ENCODE measurements around the gene PHEX. TPM values are rescaled to one million over a fixed set of nuclear protein-coding genes. Genes with fewer than 3 reads are reported as not detected.

Gene PHEX
- total RNA-seq, 2 experiments from 2014 or later: 3.0 to 3.7 TPM

- DNase-seq (no peak), ATAC-seq (no peak)
- POLR2A ChIA-PET: no interaction called here
- CTCF ChIA-PET: interaction anchor here (1.5 kb wide), 1 partner anchor 26 kb away, joined by 5 read pairs; no protein-coding TSS in a partner anchor
- Mint-ChIP-seq H3K4me1 (peaks cover 9% of the 10 kb centered on the region), H3K27me3 (no peaks in the 10 kb centered on the region), H3K4me3 (no peak overlapping the region), H3K9me3 (ENCODE audit: low read depth) (no peaks in the 10 kb centered on the region), H3K36me3 (ENCODE audit: low read depth) (no peaks in the 10 kb centered on the region), H3K27ac (no peak overlapping the region)
- intact Hi-C loops (cut with DNase I, micrococcal nuclease): no loop called here
Measured at GRCh38 chrX:22109442-22109841, 77.3 kb downstream of the PHEX start.

GRCh38 chrX:22110729-22111494 lies 78.8 kb downstream of the PHEX start:
- intact Hi-C loops (cut with DNase I, micrococcal nuclease): no loop called here
- no peak overlapping the region for H3K4me3 Mint-ChIP-seq
- DNase-seq (no peak), ATAC-seq (peak; percentile 51)
- H3K27me3 Mint-ChIP-seq: no peaks in the 10 kb centered on the region
- no peaks in the 10 kb centered on the region for H3K9me3 Mint-ChIP-seq (ENCODE audit: low read depth)
- H3K27ac Mint-ChIP-seq: no peak overlapping the region
- CTCF ChIA-PET: interaction anchor here (1.5 kb wide), 1 partner anchor 25 kb away, joined by 5 read pairs; no protein-coding TSS in a partner anchor
- peaks cover 7% of the 10 kb centered on the region for H3K4me1 Mint-ChIP-seq
- no peaks in the 10 kb centered on the region for H3K36me3 Mint-ChIP-seq (ENCODE audit: low read depth)
- POLR2A ChIA-PET: no interaction called here

- no peaks in the 10 kb centered on the region for H3K36me3 Mint-ChIP-seq (ENCODE audit: low read depth)
- DNase-seq: no peak
- intact Hi-C loops (cut with DNase I, micrococcal nuclease): no loop called here
- POLR2A ChIA-PET: no interaction called here
- H3K4me3 Mint-ChIP-seq: no peak overlapping the region
- H3K4me1 Mint-ChIP-seq: peaks cover 4% of the 10 kb centered on the region
- no peaks in the 10 kb centered on the region for H3K9me3 Mint-ChIP-seq (ENCODE audit: low read depth)
- ATAC-seq: no peak
- H3K27me3 Mint-ChIP-seq: no peaks in the 10 kb centered on the region
- no peak overlapping the region for H3K27ac Mint-ChIP-seq
- CTCF ChIA-PET: no interaction called here
Measured at GRCh38 chrX:22116605-22117546, 84.8 kb downstream of the PHEX start.

- intact Hi-C loops (cut with DNase I, micrococcal nuclease): no loop called here
- POLR2A ChIA-PET: no interaction called here
- CTCF ChIA-PET: interaction anchor here (0.6 kb wide), 1 partner anchor 15 kb away, joined by 3 read pairs; no protein-coding TSS in a partner anchor
- H3K4me3 Mint-ChIP-seq: no peak overlapping the region
- DNase-seq (no peak), ATAC-seq (no peak)
- H3K27me3 Mint-ChIP-seq: no peaks in the 10 kb centered on the region
- H3K4me1 Mint-ChIP-seq: peaks cover 4% of the 10 kb centered on the region
- H3K27ac Mint-ChIP-seq: no peak overlapping the region
- H3K36me3 Mint-ChIP-seq (ENCODE audit: low read depth): no peaks in the 10 kb centered on the region
- no peaks in the 10 kb centered on the region for H3K9me3 Mint-ChIP-seq (ENCODE audit: low read depth)
Measured at GRCh38 chrX:22117633-22118032, 85.5 kb downstream of the PHEX start.

- Mint-ChIP-seq H3K4me1 (peaks cover 4% of the 10 kb centered on the region), H3K4me3 (no peak overlapping the region), H3K36me3 (ENCODE audit: low read depth) (no peaks in the 10 kb centered on the region), H3K27me3 (no peaks in the 10 kb centered on the region), H3K27ac (no peak overlapping the region), H3K9me3 (ENCODE audit: low read depth) (no peaks in the 10 kb centered on the region)
- ATAC-seq (no peak), DNase-seq (no peak)
- ChIA-PET CTCF (interaction anchor here (0.6 kb wide), 1 partner anchor 15 kb away, joined by 3 read pairs; no protein-coding TSS in a partner anchor), POLR2A (no interaction called here)
- intact Hi-C loops (cut with DNase I, micrococcal nuclease): no loop called here
Measured at GRCh38 chrX:22118161-22118830, 86.2 kb downstream of the PHEX start.

- Mint-ChIP-seq H3K27me3 (no peaks in the 10 kb centered on the region), H3K27ac (no peak overlapping the region), H3K36me3 (ENCODE audit: low read depth) (no peaks in the 10 kb centered on the region), H3K9me3 (ENCODE audit: low read depth) (no peaks in the 10 kb centered on the region), H3K4me1 (peaks cover 4% of the 10 kb centered on the region), H3K4me3 (no peak overlapping the region)
- intact Hi-C loops (cut with DNase I, micrococcal nuclease): no loop called here
- CTCF ChIA-PET: no interaction called here
- POLR2A ChIA-PET: no interaction called here
- ATAC-seq (no peak), DNase-seq (no peak)
Measured at GRCh38 chrX:22121161-22121560, 89.0 kb downstream of the PHEX start.

- POLR2A ChIA-PET: no interaction called here
- DNase-seq (no peak), ATAC-seq (no peak)
- Mint-ChIP-seq H3K9me3 (ENCODE audit: low read depth) (no peaks in the 10 kb centered on the region), H3K27me3 (no peaks in the 10 kb centered on the region), H3K4me1 (peaks cover 4% of the 10 kb centered on the region), H3K36me3 (ENCODE audit: low read depth) (no peaks in the 10 kb centered on the region), H3K27ac (no peak overlapping the region), H3K4me3 (no peak overlapping the region)
- intact Hi-C loops (cut with DNase I, micrococcal nuclease): no loop called here
- CTCF ChIA-PET: no interaction called here
Measured at GRCh38 chrX:22122510-22122909, 90.4 kb downstream of the PHEX start.

- DNase-seq (no peak), ATAC-seq (no peak)
- H3K36me3 Mint-ChIP-seq (ENCODE audit: low read depth): no peaks in the 10 kb centered on the region
- ChIA-PET POLR2A (no interaction called here), CTCF (interaction anchor here (1.6 kb wide), 1 partner anchor 139 kb away, joined by 5 read pairs; no protein-coding TSS in a partner anchor)
- H3K4me1 Mint-ChIP-seq: no peaks in the 10 kb centered on the region
- no peak overlapping the region for H3K4me3 Mint-ChIP-seq
- no peaks in the 10 kb centered on the region for H3K27me3 Mint-ChIP-seq
- intact Hi-C loops (cut with DNase I, micrococcal nuclease): no loop called here
- H3K9me3 Mint-ChIP-seq (ENCODE audit: low read depth): no peaks in the 10 kb centered on the region
- no peak overlapping the region for H3K27ac Mint-ChIP-seq
Measured at GRCh38 chrX:22124098-22124497, 92.0 kb downstream of the PHEX start.

GRCh38 chrX:22125481-22125880 lies 93.4 kb downstream of the PHEX start:
- DNase-seq (no peak), ATAC-seq (no peak)
- ChIA-PET POLR2A (no interaction called here), CTCF (interaction anchor here (0.8 to 1.0 kb wide), 2 partner anchors 15 to 140 kb away, joined by 3 read pairs; no protein-coding TSS in a partner anchor)
- no peak overlapping the region for H3K27ac Mint-ChIP-seq
- H3K4me3 Mint-ChIP-seq: no peak overlapping the region
- H3K36me3 Mint-ChIP-seq (ENCODE audit: low read depth): no peaks in the 10 kb centered on the region
- H3K27me3 Mint-ChIP-seq: no peaks in the 10 kb centered on the region
- no peaks in the 10 kb centered on the region for H3K4me1 Mint-ChIP-seq
- intact Hi-C loops (cut with DNase I, micrococcal nuclease): no loop called here
- no peaks in the 10 kb centered on the region for H3K9me3 Mint-ChIP-seq (ENCODE audit: low read depth)

GRCh38 chrX:22126327-22126726 lies 94.2 kb downstream of the PHEX start:
- H3K27ac Mint-ChIP-seq: no peak overlapping the region
- POLR2A ChIA-PET: no interaction called here
- no peak overlapping the region for H3K4me3 Mint-ChIP-seq
- no peaks in the 10 kb centered on the region for H3K27me3 Mint-ChIP-seq
- CTCF ChIA-PET: interaction anchor here (1.0 kb wide), 1 partner anchor 141 kb away, joined by 3 read pairs; no protein-coding TSS in a partner anchor
- no peak for DNase-seq
- H3K9me3 Mint-ChIP-seq (ENCODE audit: low read depth): no peaks in the 10 kb centered on the region
- H3K36me3 Mint-ChIP-seq (ENCODE audit: low read depth): no peaks in the 10 kb centered on the region
- H3K4me1 Mint-ChIP-seq: no peaks in the 10 kb centered on the region
- intact Hi-C loops (cut with DNase I, micrococcal nuclease): no loop called here
- ATAC-seq: no peak

GRCh38 chrX:22128961-22129360 lies 96.8 kb downstream of the PHEX start:
- ChIA-PET POLR2A (no interaction called here), CTCF (no interaction called here)
- Mint-ChIP-seq H3K4me1 (no peaks in the 10 kb centered on the region), H3K9me3 (ENCODE audit: low read depth) (no peaks in the 10 kb centered on the region), H3K4me3 (no peak overlapping the region), H3K36me3 (ENCODE audit: low read depth) (no peaks in the 10 kb centered on the region), H3K27ac (no peak overlapping the region), H3K27me3 (no peaks in the 10 kb centered on the region)
- ATAC-seq (no peak), DNase-seq (no peak)
- intact Hi-C loops (cut with DNase I, micrococcal nuclease): no loop called here

Measured in activated CD4-positive, alpha-beta T cell treated with anti-CD3 and anti-CD28 coated beads for 36 hours (primary cell).